GM18519 (cell line): Measurements from ENCODE around the gene MYLK.

ENCODE experiments used
- ATAC-seq: cut with Tn5 transposase; IDR thresholded peaks from one replicate; pipeline ENCODE4 v1.9.1; 2021; ENCODE audit warnings: mild to moderate bottlenecking, moderate library complexity; ENCODE audit not compliant: unreplicated experiment, low FRiP score

MYLK gene

GRCh38 chr3:123878807-123879206, 5.3 kb downstream of the MYLK start:
- ATAC-seq = no peak

DNA sequence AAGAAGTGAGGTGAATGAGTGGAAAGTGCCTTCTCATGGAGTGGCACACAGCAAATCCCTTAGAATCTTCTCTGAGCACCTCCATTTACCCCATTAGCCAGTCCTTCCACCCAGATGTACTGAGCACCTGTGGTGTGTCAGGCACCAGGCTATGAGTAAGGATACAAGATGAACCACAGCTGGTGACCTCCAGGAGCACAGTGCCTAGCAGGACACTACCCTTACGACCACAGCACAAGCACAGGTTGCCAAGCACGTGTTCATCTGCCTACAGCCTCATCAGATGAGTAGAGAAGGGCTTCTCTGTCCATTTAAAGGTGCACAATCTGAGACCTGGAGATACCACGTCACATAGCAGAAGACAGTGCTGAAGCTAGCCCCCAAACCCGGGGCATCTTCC, 6.2 kb downstream of the MYLK start:
- no peak for ATAC-seq

DNA sequence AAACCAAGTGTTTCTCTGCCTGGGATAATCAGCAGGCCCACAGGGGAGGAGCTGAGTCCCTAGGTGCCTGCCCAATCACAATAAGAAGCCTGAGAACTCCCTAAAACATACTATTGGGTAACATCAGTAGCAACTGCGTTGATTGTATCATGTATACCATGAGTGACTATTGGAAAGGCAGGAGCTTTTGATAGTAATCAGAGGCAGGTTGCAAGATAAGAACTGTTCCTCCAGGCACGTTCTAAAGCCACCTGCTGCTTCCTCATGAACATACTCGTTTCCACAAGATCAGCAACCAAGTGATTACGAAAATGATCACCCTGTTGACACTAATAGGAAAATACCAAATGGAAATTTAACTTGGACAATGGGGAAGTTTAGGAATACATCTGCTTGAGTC, 6.7 kb downstream of the MYLK start:
- ATAC-seq = no peak

- ATAC-seq = no peak
These were observed 7.3 kb downstream of the MYLK start for GRCh38 chr3:123876858-123877257.

DNA sequence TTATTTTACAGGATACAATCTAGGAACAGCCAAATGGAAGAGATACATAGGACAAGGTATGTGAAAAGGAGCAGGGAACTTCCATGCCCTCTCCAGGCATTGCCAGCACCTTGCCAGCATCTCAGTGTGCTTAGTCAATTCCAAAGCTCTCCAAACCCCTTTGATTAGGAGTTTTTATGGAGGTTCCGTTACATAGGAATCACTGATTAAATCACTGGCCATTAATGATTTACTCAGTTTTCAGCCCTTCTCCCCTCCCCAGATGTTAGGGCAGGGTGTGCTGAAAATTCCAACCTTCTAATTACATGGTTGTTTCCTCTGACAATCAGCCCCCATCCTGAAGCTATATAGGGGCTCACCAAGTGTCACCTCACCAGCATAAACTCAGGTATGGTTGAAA, 11.5 kb downstream of the MYLK start:
- no peak for ATAC-seq

- ATAC-seq = no peak
These were observed 12.2 kb downstream of the MYLK start for GRCh38 chr3:123871946-123872345.

GRCh38 chr3:123870033-123870432, 14.1 kb downstream of the MYLK start:
- no peak for ATAC-seq

GRCh38 chr3:123869165-123869564, 15.0 kb downstream of the MYLK start:
- ATAC-seq = no peak

DNA sequence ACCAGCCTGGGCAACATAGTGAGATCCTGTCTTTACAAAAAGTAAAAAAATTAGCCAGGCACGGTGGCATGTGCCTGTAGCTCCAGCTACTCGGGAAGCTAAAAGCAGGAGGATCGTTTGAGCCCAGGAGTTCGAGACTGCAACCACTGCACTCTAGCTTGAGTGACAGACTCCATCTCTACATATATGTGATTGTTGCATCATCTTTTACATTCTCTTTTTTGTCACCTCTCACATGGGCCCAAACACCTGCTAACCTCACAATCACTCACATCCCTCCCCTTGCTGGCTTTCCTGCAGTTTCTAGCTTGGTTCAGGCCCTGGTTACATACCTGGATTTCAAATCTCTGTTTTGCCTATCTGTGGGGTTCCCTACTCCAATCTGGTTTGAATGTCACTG, 19.4 kb downstream of the MYLK start:
- no peak for ATAC-seq

DNA sequence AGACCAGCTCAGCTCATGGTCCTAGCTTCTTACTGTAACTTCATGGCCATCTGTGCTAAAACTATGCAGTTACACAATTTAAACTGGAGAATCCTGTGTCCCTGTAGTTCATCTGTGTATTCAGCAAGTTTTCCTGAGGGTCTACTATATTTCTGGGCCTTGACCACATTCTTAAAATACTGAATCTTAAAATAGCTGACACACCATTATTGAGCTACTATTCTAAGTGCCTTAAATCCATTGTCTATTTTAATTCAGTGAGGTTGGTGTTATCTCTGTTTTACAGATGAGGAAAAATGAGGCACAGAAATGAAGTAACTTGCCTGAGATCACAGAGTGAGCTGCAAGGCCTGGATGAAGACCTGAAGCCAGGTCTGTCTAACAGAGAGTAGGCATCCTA, 22.0 kb downstream of the MYLK start:
- ATAC-seq = no peak

DNA sequence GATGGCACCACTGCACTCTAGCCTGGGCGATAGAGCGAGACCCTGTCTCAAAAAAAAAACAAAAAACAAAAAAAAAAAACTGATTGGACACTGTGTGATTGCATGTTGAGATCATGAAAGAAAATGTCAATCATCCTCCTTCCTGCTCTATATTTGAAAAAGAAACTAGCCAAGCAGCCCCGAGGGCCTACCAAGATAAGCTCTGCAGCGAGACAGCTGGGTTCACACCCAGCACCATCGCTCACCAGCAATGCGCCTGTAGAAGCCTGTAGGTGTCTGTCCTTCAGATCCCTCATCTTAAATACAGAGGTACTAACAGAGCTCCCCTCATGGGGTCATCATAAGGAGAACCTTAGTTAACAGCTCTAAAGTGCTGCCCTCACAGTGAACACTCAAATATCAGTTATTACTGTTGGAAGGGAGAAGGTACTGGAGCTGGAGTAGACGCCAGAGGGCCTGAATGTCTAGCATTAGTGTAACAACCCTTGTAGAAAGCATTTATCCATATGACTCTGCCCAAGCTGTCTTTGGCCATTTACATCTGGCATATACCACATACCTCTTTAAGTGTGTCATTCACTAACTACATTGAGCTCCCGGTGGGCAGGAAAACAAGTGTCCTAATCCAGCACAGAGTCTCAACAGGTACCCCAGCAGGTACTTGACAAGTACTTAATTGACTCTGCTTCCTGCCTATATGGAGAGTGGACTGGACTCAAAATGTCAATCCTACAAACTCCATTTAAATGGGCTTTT, 22.9 kb downstream of the MYLK start:
- no peak for ATAC-seq

- ATAC-seq = no peak
These were observed 25.0 kb downstream of the MYLK start for GRCh38 chr3:123859177-123859576.

DNA sequence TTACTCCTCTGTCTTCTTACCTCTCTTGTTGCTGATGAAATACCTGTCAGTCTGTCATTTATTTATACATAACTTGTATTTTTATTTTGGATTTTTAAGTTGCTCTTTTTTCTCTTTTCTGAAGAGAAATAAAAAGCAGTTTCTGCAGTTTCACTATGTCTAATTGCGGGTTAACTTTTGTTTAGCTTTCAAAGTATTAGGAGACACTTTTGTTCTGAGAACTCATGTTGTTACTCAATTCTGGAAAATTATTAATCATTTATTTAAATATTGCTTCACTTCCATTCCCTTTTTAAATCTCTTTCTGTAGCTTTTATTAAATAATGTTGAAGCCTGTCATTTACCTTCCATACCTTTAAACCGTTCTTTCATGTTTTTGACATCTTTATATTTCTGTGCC, 29.2 kb downstream of the MYLK start:
- no peak for ATAC-seq

GRCh38 chr3:123853686-123854372, 30.3 kb downstream of the MYLK start:
- no peak for ATAC-seq

GRCh38 chr3:123847209-123847608, 36.9 kb downstream of the MYLK start:
- ATAC-seq = no peak

- ATAC-seq = no peak
These were observed 40.5 kb downstream of the MYLK start for GRCh38 chr3:123843668-123844067.

DNA sequence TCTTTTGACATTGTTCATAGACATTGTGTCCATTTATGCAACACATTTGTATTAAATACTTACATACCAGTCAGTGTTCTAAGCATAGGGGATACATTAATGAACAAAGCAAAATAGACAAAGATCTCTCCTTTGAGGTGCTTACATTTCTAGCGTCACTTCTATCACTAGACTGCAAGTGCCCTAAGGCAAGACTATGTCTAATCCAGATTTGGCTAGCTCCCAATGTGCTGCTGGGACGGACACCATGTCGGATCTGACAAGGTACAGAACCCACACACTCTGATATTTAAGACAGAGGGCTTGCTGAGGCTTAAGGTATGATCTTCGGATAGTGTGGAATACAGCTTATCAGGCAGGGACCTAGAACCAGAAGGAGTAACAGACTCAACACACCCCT, 41.4 kb downstream of the MYLK start:
- no peak for ATAC-seq

GRCh38 chr3:123841476-123842238, 42.5 kb downstream of the MYLK start:
- no peak for ATAC-seq

- no peak for ATAC-seq
These were observed 43.2 kb downstream of the MYLK start for GRCh38 chr3:123840961-123841360.

DNA sequence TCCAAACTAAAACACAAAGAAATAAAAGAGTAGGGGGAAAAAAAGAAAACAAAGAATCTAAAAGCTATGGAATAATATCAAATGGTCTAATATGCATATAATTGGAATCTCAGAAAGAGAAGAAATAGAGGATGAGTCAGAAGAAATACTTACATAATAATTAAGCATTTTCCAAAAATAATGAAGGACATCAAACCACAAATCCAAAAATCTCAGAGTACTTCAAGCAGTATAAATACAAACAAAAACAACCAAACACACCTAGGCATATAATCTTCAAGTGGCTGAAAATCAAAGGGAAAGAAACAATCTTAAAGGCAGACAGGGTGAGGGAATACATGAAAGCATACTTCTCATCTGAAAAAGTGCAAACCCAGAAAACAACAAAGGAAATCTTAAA, 46.3 kb downstream of the MYLK start:
- no peak for ATAC-seq

DNA sequence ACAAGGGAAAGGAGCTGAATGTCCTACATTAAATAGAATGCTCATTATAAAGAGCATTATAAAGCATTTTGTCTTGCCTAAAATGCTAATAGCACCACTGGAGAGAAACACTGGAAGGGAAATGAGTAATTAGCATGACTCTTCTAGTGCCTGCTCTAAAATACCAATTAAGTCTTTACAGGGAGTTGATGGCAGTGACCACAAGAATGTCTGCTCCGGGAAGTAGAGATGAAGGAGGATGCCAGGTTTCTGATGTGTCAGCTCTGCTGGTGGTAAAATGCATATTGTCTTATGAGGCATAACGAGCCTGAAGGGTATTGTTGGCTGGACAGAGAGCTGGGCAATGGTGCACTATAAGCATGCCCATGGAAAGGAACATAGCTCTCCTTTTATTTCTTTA, 49.5 kb downstream of the MYLK start:
- ATAC-seq = no peak

DNA sequence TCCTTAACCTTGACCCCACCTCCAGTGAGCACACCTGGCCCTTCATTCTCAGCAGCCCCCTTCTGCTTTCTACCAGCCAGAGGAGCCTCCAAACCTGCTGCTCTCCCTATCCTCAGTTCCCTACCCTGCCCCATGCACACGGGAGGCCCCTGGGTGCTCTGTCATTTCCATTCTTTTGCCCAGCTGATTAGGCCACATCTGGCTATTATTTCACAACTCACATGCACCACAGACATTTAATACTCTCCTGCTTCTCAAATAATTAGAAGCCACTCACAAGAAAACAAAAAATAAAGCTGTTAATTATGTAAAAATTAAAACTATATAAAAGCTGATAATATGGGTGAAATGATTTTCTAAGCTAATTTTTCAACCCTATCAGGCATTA, 50.7 kb downstream of the MYLK start:
- ATAC-seq = no peak
